Tibial nerve (tissue), 4 donors: ENCODE data around the gene GALNTL6. TPM values are rescaled to one million over a fixed set of nuclear protein-coding genes. Genes with fewer than 3 reads are reported as not detected.

Source experiments
- DNase-seq, 2 donors: peaks; one replicate each; pipeline ENCODE4 v3.0.0-alpha.2; 2019; ENCODE audit warnings: low spot score in 2 of 2
- H3K27ac ChIP-seq, 4 donors: fragments of 200-600 bp; sonication (generic) in 3 of 4; one replicate each; pipeline ENCODE4 v1.5.1; 2017 to 2019; ENCODE audit warnings: mild to moderate bottlenecking in 1 of 4
- H3K27me3 ChIP-seq, 2 donors: fragments of 200-600 bp; sonication (generic) in 1 of 2; one replicate each; pipeline versions ENCODE4 v1.5.1 to v1.6.0; 2017 to 2019
- H3K36me3 ChIP-seq, 3 donors: fragments of 200-600 bp; sonication (generic); one replicate each; pipeline ENCODE4 v1.5.1; 2018 to 2019
- H3K4me1 ChIP-seq, 4 donors: fragments of 200-600 bp; sonication (generic) in 3 of 4; one replicate each; pipeline ENCODE4 v1.5.1; 2017 to 2019
- H3K4me3 ChIP-seq, 4 donors: fragments of 200-600 bp; sonication (generic) in 3 of 4; one replicate each; pipeline ENCODE4 v1.5.1; 2017 to 2019; ENCODE audit warnings: mild to moderate bottlenecking in 1 of 4, moderate library complexity in 1 of 4
- H3K9me3 ChIP-seq, 4 donors: fragments of 200-600 bp; sonication (generic) in 3 of 4; one replicate each; pipeline ENCODE4 v1.5.1; 2017 to 2019
- CTCF ChIP-seq, 5 experiments: fragments of 200-600 bp in 3 of 5; fragments of 450-650 bp in 2 of 5; sonication (generic) in 3 of 5; IDR thresholded peaks; one replicate each; pipeline ENCODE4 v1.5.1; 2016 to 2019; ENCODE audit warnings: antibody characterized with exemption in 5 of 5, mild to moderate bottlenecking in 3 of 5, moderate library complexity in 2 of 5
- EP300 ChIP-seq, 2 donors: sonication (generic); formaldehyde crosslinking; IDR thresholded peaks; one replicate each; pipeline ENCODE4 v1.6.1; 2017; ENCODE audit warnings: antibody characterized with exemption in 2 of 2, mild to moderate bottlenecking in 1 of 2
- POLR2A ChIP-seq, 2 donors: fragments of 450-650 bp; IDR thresholded peaks; one replicate each; pipeline ENCODE4 v1.6.1; 2017; ENCODE audit warnings: antibody characterized with exemption in 2 of 2, mild to moderate bottlenecking in 2 of 2, moderate library complexity in 2 of 2
- WGBS, 2 donors: methylation state at CpG; one replicate each; pipeline ENCODE4 v1.1.5; 2018; 5-methylcytosine and 5-hydroxymethylcytosine counted together
- total RNA-seq, 4 donors: library from RNA; depleted of rRNA; stranded (reverse); fragments of >200 nt; gene quantifications; one replicate each; pipeline ENCODE4 v1.1.0, GENCODE V29; 2016

Gene GALNTL6
- total RNA-seq, 4 donors from 2014 or later, result not detected

- no peaks in the 10 kb centered on the region for H3K4me1 ChIP-seq
- no peaks in the 10 kb centered on the region for H3K27me3 ChIP-seq
- no peak overlapping the region for H3K4me3 ChIP-seq
- 82 to 89% methylated on average over 2 of the region's 2 CpGs for WGBS, 2 donors
- TF ChIP-seq CTCF (IDR thresholded peaks at IDR 0.05) (no peak), POLR2A (IDR thresholded peaks at IDR 0.05) (no peak), EP300 (IDR thresholded peaks at IDR 0.05) (no peak)
- DNase-seq, result no peak
- H3K36me3 ChIP-seq, result no peaks in the 10 kb centered on the region
- no peak overlapping the region for H3K27ac ChIP-seq
- no peaks in the 10 kb centered on the region for H3K9me3 ChIP-seq
Measured at GRCh38 chr4:172348426-172348825, 535.2 kb downstream of the GALNTL6 start.

- Histone ChIP-seq H3K4me1 (no peaks in the 10 kb centered on the region), H3K27me3 (no peaks in the 10 kb centered on the region), H3K9me3 (no peaks in the 10 kb centered on the region), H3K4me3 (no peak overlapping the region), H3K27ac (no peak overlapping the region), H3K36me3 (no peaks in the 10 kb centered on the region)
- WGBS, 2 donors, result 46 to 52% methylated on average over 3 of the region's 3 CpGs
- no peak for DNase-seq
- TF ChIP-seq CTCF (IDR thresholded peaks at IDR 0.05), result no peak
- no peak for TF ChIP-seq POLR2A (IDR thresholded peaks at IDR 0.05)
- TF ChIP-seq EP300 (IDR thresholded peaks at IDR 0.05), result no peak
Measured at GRCh38 chr4:172352356-172352755, 539.2 kb downstream of the GALNTL6 start.

- H3K27ac ChIP-seq, result no peak overlapping the region
- H3K27me3 ChIP-seq, result no peaks in the 10 kb centered on the region
- DNase-seq, result no peak
- H3K4me3 ChIP-seq, result no peak overlapping the region
- WGBS, 2 donors, result 11 to 30% methylated on average over 1 of the region's 1 CpG
- no peak for TF ChIP-seq EP300 (IDR thresholded peaks at IDR 0.05)
- TF ChIP-seq POLR2A (IDR thresholded peaks at IDR 0.05), result no peak
- no peak for TF ChIP-seq CTCF (IDR thresholded peaks at IDR 0.05)
- no peaks in the 10 kb centered on the region for H3K4me1 ChIP-seq
- H3K36me3 ChIP-seq, result no peaks in the 10 kb centered on the region
- no peaks in the 10 kb centered on the region for H3K9me3 ChIP-seq
Measured at GRCh38 chr4:172356016-172356415, 542.8 kb downstream of the GALNTL6 start.

- Histone ChIP-seq H3K36me3 (no peaks in the 10 kb centered on the region), H3K9me3 (no peaks in the 10 kb centered on the region), H3K4me3 (no peak overlapping the region), H3K4me1 (no peaks in the 10 kb centered on the region), H3K27me3 (no peaks in the 10 kb centered on the region), H3K27ac (no peak overlapping the region)
- 59 to 63% methylated on average over 3 of the region's 3 CpGs for WGBS, 2 donors
- no peak for TF ChIP-seq POLR2A (IDR thresholded peaks at IDR 0.05)
- TF ChIP-seq CTCF (IDR thresholded peaks at IDR 0.05), result no peak
- TF ChIP-seq EP300 (IDR thresholded peaks at IDR 0.05), result no peak
- no peak for DNase-seq
Measured at GRCh38 chr4:172357006-172357540, 543.9 kb downstream of the GALNTL6 start.

GRCh38 chr4:172362569-172362968, 549.4 kb downstream of the GALNTL6 start:
- no peak overlapping the region for H3K4me3 ChIP-seq
- H3K27me3 ChIP-seq, result no peaks in the 10 kb centered on the region
- no peaks in the 10 kb centered on the region for H3K9me3 ChIP-seq
- no peak overlapping the region for H3K27ac ChIP-seq
- WGBS, 2 donors, result 79 to 88% methylated on average over 1 of the region's 1 CpG
- no peaks in the 10 kb centered on the region for H3K4me1 ChIP-seq
- TF ChIP-seq CTCF (IDR thresholded peaks at IDR 0.05) (no peak), POLR2A (IDR thresholded peaks at IDR 0.05) (no peak), EP300 (IDR thresholded peaks at IDR 0.05) (no peak)
- no peaks in the 10 kb centered on the region for H3K36me3 ChIP-seq
- no peak for DNase-seq
